ENCODE measurements around the gene RECQL5. TPM values are rescaled to one million over a fixed set of nuclear protein-coding genes. Genes with fewer than 3 reads are reported as not detected.

RECQL5 gene
- total RNA-seq, 6 experiments from 2014 or later = 13.5 to 24.8 (median 18.4) TPM

DNA sequence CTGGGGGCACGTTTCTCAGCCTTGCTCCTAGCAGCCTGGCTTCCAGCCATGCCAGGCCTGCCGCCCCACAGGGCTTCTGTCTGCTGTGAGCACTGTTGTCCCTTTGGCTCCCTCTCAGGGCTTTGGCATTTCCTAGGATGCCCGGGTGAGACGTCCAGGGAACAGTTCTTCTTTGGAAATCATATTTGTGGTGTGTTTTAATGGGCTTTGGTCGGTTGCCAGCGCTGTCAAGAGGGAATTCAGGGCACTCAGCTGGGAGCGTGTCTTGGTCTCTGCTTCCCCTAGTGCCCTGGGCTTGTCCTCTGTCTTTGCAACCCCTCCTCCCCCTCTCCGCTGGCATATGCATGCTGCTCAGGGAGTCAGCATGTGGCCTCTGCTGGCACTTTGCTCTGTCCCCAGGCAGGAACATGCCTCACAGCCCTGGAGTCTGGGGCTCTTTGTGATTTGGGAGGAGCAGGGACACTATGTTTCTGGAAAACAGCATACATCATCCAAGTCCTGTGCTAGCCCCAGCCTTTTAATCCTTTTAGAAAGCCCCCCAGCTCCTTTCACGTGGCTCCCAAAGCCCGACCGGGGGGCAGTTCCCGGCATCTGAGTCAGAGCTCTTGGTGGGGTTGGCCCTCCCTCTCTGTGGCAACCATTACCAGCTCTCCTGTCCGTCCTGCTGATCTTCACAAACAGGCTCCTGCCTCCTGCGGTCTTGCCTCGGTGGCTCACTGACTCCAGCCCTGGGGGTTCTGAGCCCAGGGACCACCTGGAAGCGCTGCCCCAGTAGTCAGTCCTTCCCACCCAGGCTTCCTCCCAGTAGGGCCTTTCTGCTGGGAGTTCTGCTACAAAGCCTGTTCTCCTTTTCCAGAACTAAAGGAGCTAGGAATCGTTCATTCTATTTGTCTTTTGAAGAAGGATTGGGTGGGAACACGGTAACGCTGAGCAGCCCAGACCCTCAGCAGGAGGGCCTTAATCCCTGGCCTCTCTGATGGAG is 26.8 kb upstream of the RECQL5 start:
- Histone ChIP-seq H3K27me3 (no peaks in the 10 kb centered on the region), H3K4me3 (no peak overlapping the region), H3K4me1 (peaks cover 0 to 11% (median 0%) of the 10 kb centered on the region in 4 donors), H3K36me3 (peaks cover 0 to 10% (median 4%) of the 10 kb centered on the region in 4 donors), H3K27ac (no peak overlapping the region), H3K9me3 (no peaks in the 10 kb centered on the region)
- TF ChIP-seq POLR2A (IDR thresholded peaks at IDR 0.05) = no peak
- no peak for TF ChIP-seq CTCF (IDR thresholded peaks at IDR 0.05)
- WGBS (ENCODE audit: insufficient coverage, low coverage, low lambda C conversion rate, missing lambda C conversion rate) = 73% methylated on average over 8 of the region's 19 CpGs
- ATAC-seq (peak in 1 of 4 donors; percentile 9), DNase-seq (peak in 1 of 3 donors; percentile 27)
- intact Hi-C loops (cut with DNase I) = no loop called here

DNA sequence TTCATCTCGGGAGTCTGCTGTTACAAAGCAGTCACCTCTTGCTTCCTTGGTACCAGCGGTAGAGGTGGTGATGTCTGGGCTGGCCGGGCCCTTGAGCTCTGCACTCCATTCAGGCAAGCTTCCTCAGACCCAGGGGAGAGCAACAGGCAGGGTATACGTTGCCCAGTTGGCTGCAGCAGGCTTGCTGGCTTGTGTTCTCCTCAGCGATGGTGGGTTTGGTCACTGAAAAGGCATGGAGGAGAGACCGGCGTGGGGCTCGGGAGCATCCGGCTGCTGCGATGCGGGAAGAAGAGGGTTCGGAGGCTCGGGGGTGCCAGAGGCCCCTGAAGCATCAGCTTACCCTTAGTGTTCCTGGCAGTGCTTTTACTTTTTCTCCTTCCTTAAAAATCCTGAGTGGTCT is 26.0 kb upstream of the RECQL5 start:
- peak in 1 of 3 donors; percentile 35 for DNase-seq
- H3K4me3 ChIP-seq = no peak overlapping the region
- no peak for TF ChIP-seq CTCF (IDR thresholded peaks at IDR 0.05)
- TF ChIP-seq POLR2A (IDR thresholded peaks at IDR 0.05) = no peak
- 93% methylated on average over 8 of the region's 13 CpGs for WGBS (ENCODE audit: insufficient coverage, low coverage, low lambda C conversion rate, missing lambda C conversion rate)
- no peaks in the 10 kb centered on the region for H3K9me3 ChIP-seq
- H3K27me3 ChIP-seq = no peaks in the 10 kb centered on the region
- no peak for ATAC-seq
- peaks cover 0 to 11% (median 0%) of the 10 kb centered on the region in 4 donors for H3K4me1 ChIP-seq
- intact Hi-C loops (cut with DNase I) = no loop called here
- peaks cover 0 to 10% (median 4%) of the 10 kb centered on the region in 4 donors for H3K36me3 ChIP-seq
- no peak overlapping the region for H3K27ac ChIP-seq

- 77% methylated on average over 5 of the region's 14 CpGs for WGBS (ENCODE audit: insufficient coverage, low coverage, low lambda C conversion rate, missing lambda C conversion rate)
- Histone ChIP-seq H3K36me3 (peaks cover 0 to 10% (median 4%) of the 10 kb centered on the region in 4 donors), H3K4me3 (no peak overlapping the region), H3K4me1 (peaks cover 0 to 2% (median 0%) of the 10 kb centered on the region in 4 donors), H3K27me3 (no peaks in the 10 kb centered on the region), H3K9me3 (no peaks in the 10 kb centered on the region), H3K27ac (no peak overlapping the region)
- no peak for TF ChIP-seq CTCF (IDR thresholded peaks at IDR 0.05)
- no peak for TF ChIP-seq POLR2A (IDR thresholded peaks at IDR 0.05)
- DNase-seq (peak in 1 of 3 donors; percentile 30), ATAC-seq (no peak)
- intact Hi-C loops (cut with DNase I) = no loop called here
These were observed 25.1 kb upstream of the RECQL5 start for GRCh38 chr17:75691801-75692626.

DNA sequence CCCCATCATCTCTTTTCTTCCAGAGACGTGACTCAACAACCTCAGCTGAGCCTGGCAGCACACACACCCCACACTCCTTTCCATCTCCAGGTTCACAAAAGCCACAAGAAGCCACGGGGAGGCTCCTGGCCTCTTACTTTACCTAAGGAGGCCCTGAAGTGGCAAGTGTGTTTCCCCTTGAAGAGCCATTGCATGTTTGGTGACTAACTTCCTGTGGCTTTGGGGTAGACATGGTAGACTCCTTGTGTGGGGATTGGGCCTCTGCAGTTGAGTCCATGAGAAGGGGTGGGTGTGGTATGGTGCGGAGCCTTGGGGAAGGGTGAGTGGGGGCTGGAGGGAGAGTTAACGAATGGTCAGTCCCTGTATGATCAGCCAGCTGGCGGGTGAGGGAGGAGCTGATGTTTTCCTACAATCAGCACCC is 24.4 kb upstream of the RECQL5 start:
- intact Hi-C loops (cut with DNase I) = no loop called here
- H3K4me3 ChIP-seq = no peak overlapping the region
- peaks cover 0 to 10% (median 4%) of the 10 kb centered on the region in 4 donors for H3K36me3 ChIP-seq
- H3K4me1 ChIP-seq = no peaks in the 10 kb centered on the region
- no peaks in the 10 kb centered on the region for H3K9me3 ChIP-seq
- DNase-seq (peak in 1 of 3 donors; percentile 8), ATAC-seq (no peak)
- no peak overlapping the region for H3K27ac ChIP-seq
- WGBS (ENCODE audit: insufficient coverage, low coverage, low lambda C conversion rate, missing lambda C conversion rate) = 54% methylated on average over 4 of the region's 5 CpGs
- no peaks in the 10 kb centered on the region for H3K27me3 ChIP-seq
- TF ChIP-seq CTCF (IDR thresholded peaks at IDR 0.05) (no peak), POLR2A (IDR thresholded peaks at IDR 0.05) (no peak)
